H1 (cell line): Measurements from ENCODE around the gene EPYC.

Source experiments
- CEBPB ChIP-seq: IDR thresholded peaks from 2 replicates; pipeline ENCODE4 v1.6.1; 2012; ENCODE audit warnings: low read depth, low read length
- CHD1 ChIP-seq: IDR thresholded peaks from 2 replicates; pipeline ENCODE4 v1.6.1; 2012; ENCODE audit warnings: low read depth, low read length, improper control_type of control experiment
- CTCF ChIP-seq, 3 experiments: IDR thresholded peaks; 1 replicate in 2 of 3; 2 replicates in 1 of 3; pipeline versions ENCODE4 v1.5.1 to v1.6.1; 2011; ENCODE audit warnings: low read length in 3 of 3, mild to moderate bottlenecking in 3 of 3, inconsistent platforms in 2 of 3, low read depth in 1 of 3, moderate library complexity in 1 of 3; ENCODE audit not compliant: insufficient read depth in 1 of 3; ENCODE audit errors: control extremely low read depth in 1 of 3

- no peak for TF ChIP-seq CHD1
- TF ChIP-seq CTCF (IDR thresholded peaks at IDR 0.05; ENCODE audit: control extremely low read depth in 1 of 3, insufficient read depth in 1 of 3, low read depth in 1 of 3, low read length in 3 of 3), result no peak
- TF ChIP-seq CEBPB, result no peak
Measured at GRCh38 chr12:91004872-91005271, at the start of gene EPYC.
